GM19035 (cell line): ENCODE results near the gene PSMB8.
A peak's percentile ranks its signal among the peaks of the same experiment; 100 is the strongest.
"Not testable (repeated sequence)": the region's sequence is repeated elsewhere in the genome, so short reads cannot be mapped to it uniquely, and the experiment has no call there.

Source experiments
- ATAC-seq: cut with Tn5 transposase; IDR thresholded peaks from one replicate; pipeline ENCODE4 v1.9.1; 2021; ENCODE audit not compliant: unreplicated experiment

The PSMB8 gene

GRCh38 chr6:32843979-32844838, at the start of gene PSMB8:
PSMB8 (minus strand) TSS chr6:32844047; CDS start chr6:32843996, 51 bp downstream.
- ATAC-seq, result peak; percentile 68

DNA sequence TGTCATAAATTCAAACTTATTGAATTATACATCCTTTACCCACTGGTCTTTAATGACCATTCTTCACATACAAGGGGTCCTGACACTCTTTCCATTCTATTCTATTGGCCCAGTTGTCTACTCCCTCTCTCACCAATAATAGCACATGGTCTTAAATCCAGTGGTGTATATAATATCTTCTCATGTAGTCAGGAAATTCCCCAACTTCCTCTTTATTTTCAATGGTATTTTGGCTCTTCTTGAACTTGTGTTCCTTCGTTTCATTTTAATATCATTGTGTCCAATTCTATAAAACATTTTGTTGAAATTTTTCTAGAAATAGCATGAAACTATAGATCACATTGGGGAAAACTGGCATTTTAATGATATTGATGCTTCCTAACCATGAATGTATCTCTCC, 47.0 kb upstream of the PSMB8 start:
- ATAC-seq, result no peak

DNA sequence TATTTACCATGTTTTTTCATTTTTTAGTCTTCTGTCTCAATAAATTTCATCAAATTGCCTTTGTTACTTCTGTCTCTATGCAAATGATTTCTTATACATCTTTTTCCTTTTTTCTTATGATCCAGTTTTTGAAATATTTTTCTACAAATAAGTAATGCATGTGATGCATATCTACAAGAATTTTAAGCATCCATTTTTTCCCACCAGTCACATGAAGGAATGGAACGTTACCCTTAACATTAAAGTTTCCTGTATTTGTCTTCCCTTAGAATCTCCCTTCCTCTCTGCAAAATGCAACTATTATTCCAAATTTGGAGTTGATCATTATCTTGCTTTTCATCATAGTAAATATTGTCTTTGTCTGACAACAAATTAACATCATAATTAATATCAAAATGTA, 45.7 kb upstream of the PSMB8 start:
- no peak for ATAC-seq

DNA sequence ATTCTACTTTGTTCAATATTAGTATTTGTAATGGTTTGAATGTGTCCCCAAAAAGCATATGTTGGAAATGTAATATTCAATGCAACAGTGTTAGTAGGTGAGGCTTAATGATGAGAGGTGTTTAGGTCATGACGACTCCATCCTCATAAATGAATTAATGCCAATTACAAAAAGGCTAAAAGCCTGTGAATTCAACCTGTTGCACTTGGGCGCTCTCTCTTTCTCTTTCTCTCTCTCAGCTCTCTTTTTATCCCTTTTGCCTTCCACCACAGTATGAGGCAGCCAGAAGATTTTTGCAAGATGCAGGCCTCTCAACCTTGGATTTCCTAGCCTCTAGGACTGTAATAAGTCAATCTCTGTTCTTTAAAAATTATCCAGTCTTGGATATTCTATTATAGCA, 44.7 kb upstream of the PSMB8 start:
- no peak for ATAC-seq

GRCh38 chr6:32887616-32888015, 43.8 kb upstream of the PSMB8 start:
- ATAC-seq, result no peak

GRCh38 chr6:32886681-32887383, 43.0 kb upstream of the PSMB8 start:
- no peak for ATAC-seq

- no peak for ATAC-seq
Measured at GRCh38 chr6:32885698-32886286, 41.9 kb upstream of the PSMB8 start.

- no peak for ATAC-seq
Measured at GRCh38 chr6:32883789-32884188, 39.9 kb upstream of the PSMB8 start.

GRCh38 chr6:32882879-32883250, 39.0 kb upstream of the PSMB8 start:
- no peak for ATAC-seq

GRCh38 chr6:32880962-32881361, 37.1 kb upstream of the PSMB8 start:
- not testable (repeated sequence) for ATAC-seq

DNA sequence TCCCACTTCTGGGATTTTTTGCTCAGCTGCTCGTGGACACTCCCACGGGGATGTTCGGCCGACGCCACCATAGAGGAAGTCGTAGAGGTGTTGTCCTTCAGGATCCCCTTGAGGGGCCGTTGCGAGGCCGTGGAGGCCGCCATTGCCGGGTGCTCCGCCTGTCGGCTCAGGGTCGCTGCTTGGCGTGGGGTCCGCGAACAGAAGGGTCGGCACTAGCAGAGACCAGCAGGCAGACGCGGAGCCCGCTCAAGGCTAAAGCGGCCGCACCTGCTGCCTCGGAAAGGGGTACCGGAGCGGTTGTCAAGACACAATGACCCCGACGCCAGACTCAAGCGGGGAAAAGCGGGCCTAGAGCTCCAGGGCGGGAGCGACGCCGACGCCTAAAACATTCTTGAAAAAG, 35.8 kb upstream of the PSMB8 start:
- no peak for ATAC-seq

- ATAC-seq, result no peak
Measured at GRCh38 chr6:32876603-32877002, 32.8 kb upstream of the PSMB8 start.

DNA sequence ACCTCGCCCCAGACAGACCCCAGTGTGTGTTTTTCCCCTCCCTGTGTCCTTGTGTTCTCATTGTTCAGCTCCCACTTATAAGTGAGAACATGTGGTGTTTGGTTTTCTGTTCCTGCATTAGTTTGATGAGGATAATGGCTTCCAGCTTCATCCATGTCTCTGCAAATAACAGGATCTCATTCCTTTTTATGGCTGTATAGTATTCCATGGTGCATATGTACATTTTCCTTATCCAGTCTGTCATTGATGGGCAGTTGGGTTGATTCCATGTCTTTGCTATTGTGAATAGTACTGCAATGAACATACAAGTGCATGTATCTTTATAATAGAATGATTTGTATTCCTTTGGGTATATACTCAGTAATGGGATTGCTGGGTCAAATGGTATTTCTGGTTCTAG, 30.1 kb upstream of the PSMB8 start:
- not testable (repeated sequence) for ATAC-seq

DNA sequence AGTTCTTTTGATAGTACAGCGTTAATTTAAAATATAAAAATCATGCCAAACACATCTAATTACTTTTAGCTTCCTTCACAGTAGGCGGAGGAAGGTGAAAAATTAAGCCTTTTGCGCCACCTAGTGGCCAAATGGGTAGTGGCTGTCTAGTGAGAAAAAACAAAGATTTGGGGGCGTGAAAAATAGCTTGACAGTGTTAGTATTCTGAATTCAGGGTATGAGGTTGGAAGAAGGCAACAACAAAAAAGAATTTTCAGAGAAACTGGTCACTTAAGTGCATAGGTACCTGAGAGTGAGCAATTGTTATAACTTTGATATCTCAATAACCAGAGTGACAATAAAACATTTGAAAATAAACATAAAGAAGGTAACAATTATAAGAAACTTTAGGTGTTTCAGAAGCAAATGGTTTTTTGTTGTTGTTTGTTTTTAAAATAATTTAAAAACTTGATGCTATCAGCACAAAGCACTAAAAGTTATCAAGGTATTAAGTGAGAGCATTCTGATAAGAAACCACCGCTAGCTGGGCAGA, 24.5 kb upstream of the PSMB8 start:
- peak; percentile 68 for ATAC-seq

DNA sequence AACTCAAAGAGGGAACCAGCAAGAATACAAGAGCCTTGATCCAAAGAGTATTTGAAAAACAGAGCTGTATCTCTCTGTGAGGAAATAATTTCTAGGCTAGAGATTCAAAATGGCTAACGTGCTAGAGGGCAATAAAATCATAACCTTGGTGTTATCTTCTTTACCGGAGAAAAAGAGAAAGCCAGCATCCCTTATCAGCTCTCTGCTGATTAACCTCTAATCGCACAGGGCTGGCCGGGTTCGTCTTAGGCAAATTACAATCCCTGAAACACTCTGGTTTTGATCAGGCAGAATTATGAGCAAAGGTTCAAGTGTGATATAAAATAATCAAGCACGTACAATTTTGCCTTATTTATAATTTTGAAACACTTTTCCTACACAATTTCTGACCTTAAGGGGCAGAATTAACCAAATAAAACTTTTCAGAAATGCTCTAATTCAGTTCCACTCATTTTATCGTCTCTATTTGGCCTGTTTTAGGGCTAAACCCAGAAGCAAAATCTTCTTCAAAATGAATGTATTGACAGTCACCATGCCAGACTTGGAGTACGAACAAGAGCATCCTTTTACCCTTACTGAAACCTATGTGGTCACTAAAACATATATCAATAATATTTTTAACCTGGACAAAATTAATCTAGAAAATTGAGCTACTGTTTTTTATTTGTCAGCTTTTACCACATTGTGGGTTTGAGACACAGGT, 23.9 kb upstream of the PSMB8 start:
- ATAC-seq, result no peak

DNA sequence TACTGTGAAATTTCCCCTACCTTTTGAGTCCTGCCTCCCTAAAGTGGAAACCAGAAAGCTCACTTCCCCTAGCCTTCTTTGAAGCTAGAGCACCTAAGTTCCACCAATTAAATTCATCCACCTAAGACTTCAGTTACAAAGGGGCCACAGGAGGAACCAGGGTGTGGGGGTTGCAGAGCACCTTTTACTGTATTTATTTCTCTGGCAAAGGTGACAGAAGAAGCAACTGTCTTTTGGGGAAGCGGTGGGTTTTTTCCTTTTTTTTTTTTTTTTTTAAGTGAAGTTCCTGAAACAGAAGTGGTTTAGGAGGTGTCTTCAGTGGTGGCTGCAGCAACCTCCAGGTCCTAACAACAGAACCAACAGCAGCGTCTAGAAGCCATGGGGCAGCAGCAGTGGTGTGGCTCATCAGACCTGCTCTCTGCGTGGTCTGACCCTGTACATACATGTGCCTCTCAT, 23.2 kb upstream of the PSMB8 start:
- no peak for ATAC-seq

GRCh38 chr6:32865724-32866443, 22.0 kb upstream of the PSMB8 start:
- ATAC-seq, result no peak

DNA sequence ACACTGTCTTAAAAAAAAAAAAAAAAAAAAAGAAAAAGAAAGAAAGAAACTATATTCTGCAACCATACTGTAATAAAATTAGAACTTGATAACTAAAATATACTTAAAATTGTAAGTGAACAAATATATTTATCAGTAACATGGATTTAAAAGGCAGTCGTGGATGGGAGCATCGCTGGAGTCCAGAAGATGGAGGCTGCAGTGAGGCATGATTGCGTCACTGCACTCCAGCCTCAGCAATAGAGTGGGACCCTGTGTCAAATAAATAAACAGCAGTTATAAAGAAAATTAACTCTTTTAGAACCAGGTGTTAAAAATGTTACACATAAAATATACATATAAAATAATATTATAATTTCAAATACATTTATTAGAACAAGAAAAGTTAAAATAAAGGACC, 18.9 kb upstream of the PSMB8 start:
- ATAC-seq, result no peak

GRCh38 chr6:32860674-32861073, 16.8 kb upstream of the PSMB8 start:
- ATAC-seq, result no peak

- ATAC-seq, result no peak
Measured at GRCh38 chr6:32858194-32858593, 14.3 kb upstream of the PSMB8 start.
